ENCODE data around the gene ENTREP1.
"Not testable (repeated sequence)": the region's sequence is repeated elsewhere in the genome, so short reads cannot be mapped to it uniquely, and the experiment has no call there.

Gene ENTREP1

GRCh38 chr9:69411931-69412740 lies 87.1 kb downstream of the ENTREP1 start:
- DNase-seq (ENCODE audit: low spot score) = no peak

DNA sequence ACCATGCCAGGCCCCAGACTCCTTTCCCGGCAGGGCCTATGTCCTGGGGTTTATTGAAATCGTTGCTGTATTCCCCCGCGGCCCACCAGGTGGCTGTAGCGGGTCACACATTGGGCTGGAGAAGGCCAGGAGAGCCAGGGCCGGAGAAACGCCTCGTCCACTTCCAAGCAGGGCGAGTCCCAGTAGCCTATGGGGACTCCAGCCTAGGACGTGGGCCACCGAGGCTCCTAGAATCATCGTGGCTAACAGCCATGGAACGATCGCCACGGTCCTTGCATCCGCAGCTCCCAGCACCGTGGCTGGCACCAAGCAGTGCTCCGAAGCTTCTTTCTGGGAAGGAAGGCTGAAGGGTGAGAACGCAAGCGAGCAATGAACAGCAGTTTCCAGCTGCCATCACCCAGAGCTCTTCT lies 87.7 kb downstream of the ENTREP1 start:
- DNase-seq (ENCODE audit: low spot score) = peak; percentile 26

DNA sequence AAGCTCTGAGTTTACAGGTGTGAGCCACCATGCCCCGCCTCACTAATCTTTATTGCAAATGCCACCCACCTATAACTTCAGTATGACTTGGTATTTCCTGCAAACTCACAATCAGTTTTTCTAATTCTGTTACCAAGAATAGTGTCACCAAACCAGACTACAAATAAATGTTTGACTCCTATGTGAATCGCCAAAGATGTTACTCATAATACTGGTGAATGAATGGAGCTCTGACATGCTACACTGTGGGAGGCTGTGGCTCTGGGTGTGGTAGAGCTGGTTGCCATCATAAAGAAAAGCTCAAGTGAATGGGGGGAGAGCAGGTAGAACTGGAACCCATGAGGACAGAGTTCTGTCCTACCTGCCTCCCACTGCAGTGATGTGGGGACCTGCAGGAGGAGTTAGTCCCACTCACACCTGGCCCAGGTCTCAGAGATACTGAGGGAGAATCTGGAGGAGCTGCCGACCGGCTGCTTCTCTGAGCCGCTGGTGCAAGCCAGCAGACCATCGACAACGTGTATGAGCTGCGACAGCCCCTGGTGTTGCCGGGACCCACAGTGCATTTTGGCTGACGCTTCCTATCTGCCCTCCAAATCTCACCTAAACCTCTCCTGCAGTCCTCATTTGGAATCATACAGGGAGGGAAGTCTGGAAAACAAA lies 95.7 kb downstream of the ENTREP1 start:
- DNase-seq (ENCODE audit: low spot score) = no peak

DNA sequence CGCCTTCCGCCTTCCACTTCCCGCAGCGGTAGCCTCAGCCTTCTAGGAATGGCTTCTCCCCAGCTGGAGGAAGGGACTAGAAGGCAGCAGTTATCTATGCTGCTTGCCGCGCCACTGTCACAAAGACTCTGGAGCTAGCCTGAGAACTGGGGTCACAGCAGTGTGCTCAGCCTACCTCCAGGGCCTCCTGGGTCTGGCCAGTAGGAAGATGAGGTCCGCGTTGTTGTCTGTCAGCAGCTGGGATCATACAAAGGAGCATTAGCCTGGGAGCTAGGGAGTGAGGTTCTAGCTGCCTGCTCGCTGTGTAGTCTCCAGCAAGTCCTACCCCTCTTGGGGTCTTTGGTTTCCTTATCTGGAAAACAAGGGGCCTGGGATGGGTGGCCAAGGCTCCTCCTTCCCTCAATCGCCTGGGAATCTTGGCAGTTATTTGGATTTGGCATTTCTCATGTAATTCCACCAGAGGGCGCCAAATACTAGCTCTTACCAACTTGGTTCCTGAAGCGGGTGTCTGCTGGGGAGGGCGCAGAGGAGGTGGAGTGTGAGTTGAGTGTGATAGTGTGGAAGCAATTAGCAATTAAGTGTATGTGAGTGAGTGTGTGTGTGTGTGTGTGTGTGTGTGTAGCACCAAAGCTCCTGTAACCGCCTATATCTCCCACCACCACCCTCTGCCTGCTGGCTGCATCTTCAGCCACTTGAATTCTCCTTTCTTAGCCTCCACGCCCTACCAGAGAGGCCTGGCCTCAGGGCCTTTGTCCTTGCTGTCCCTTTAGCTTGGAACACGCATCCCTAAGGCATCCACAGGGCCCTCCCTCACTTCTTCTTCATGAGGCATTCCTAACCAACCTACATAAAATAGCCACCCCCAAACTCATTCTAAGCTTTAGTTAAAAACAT lies 97.1 kb downstream of the ENTREP1 start:
- DNase-seq (ENCODE audit: low spot score) = peak; percentile 65

DNA sequence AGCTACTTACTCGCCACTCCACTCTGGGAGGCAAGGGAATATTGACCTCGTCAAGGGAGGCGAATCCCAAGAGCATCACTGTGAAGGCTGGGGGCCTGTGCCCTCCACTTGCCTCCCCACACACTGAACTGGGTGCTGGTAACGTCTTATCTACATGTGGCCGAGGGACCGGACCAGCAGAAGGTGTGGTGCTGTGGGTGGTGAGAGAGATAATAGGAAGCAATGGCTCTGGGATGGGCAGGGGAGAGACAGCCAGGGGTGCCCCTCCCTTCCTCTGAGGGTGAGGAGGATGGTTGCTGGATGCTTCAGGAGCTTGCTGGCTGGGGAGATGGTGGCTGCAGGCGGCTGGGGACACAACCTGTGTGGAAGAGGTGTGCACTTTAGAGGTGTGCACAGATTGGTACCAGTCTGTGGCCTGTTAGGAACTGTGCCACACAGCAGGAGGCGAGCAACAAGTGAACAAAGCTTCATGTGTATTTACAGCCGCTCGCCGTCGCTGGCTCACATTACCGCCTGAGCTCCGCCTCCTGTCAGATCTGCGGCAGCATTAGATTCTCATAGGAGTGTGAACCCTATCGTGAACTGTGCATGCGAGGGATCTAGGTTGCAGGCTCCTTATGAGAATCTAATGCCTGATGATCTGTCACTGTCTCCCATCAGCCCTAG lies 100.3 kb downstream of the ENTREP1 start:
- DNase-seq (ENCODE audit: low spot score) = no peak

DNA sequence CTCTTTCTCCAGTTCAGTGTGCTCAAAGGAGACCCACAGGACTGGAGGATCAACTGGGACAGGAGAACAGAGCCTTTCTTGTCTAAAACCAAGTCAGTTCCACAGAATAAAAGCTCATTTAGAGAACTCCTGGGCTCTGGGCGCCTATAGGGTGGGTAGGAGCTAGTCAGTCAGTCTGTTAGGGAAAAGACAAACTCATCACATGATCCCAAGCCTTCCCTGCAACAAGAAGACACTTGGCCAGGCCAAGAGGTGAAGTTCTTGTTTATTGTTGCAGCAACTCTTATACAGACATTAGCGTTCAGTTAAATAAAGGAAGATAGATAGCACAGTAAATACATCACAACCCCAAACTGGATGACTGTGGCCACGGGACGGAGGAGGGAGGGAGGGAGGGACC lies 102.3 kb downstream of the ENTREP1 start:
- no peak for DNase-seq (ENCODE audit: low spot score)

DNA sequence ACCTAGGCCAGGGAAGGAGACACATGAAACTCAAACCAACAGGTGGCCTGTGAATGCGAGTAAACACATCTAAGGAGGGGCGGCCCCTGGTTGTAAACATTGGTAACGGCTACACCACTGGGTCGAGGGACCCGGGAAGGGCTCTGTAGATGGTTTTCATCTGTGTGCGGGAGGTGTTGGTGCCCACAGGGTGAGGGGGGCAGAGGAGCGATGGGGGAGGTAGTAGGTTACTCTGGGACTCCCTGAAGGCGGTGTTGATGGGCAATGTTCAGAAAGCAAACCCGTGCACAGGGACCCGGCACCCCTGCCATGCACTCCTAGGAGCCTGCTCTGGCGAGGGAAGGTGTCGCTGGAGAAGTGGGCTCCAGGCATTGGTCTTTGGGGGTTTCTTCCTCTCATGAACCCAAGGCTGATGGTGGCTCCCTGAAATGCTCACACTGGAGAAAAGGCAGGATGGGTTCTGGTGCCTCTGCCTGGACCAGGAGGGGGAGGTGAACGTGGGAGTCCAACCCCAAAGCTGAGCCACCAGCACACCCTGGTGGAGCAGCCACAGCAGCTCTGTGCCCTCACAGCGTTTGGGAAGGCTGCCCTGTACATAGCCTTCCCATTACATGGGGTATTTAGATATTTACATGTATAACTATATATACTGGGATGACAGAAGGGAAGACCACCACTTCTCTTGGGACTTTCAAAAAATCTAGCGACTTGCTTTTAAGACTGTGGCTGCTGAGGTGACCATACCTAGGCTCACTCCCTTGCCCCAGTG lies 103.2 kb downstream of the ENTREP1 start:
- DNase-seq (ENCODE audit: low spot score) = no peak

DNA sequence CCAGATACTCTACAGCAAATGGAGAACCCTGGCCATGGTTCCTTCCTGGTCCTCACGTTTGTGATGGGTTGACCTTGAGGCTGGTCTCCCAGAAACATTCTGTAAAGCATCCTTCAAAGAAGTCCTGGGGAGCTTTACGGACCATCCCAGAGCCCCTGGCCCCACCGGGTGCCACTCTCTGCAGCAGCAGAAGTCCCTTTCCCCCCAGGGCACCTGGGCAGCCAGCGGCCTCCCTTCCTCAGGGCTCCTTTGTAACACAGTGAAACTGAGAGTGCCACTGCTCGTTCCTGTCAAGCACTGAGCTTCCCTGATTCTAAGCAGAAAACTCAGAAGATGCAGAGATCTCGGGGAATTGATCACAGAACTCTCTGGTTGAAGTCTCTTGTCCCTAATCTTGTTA lies 104.3 kb downstream of the ENTREP1 start:
- DNase-seq (ENCODE audit: low spot score) = no peak

GRCh38 chr9:69430206-69430605 lies 105.2 kb downstream of the ENTREP1 start:
- no peak for DNase-seq (ENCODE audit: low spot score)

GRCh38 chr9:69431203-69431602 lies 106.2 kb downstream of the ENTREP1 start:
- DNase-seq (ENCODE audit: low spot score) = no peak

- no peak for DNase-seq (ENCODE audit: low spot score)
Observed at GRCh38 chr9:69431777-69432176, 106.8 kb downstream of the ENTREP1 start.

- no peak for DNase-seq (ENCODE audit: low spot score)
Observed at GRCh38 chr9:69432623-69433022, 107.6 kb downstream of the ENTREP1 start.

GRCh38 chr9:69433392-69433791 lies 108.4 kb downstream of the ENTREP1 start:
- no peak for DNase-seq (ENCODE audit: low spot score)

DNA sequence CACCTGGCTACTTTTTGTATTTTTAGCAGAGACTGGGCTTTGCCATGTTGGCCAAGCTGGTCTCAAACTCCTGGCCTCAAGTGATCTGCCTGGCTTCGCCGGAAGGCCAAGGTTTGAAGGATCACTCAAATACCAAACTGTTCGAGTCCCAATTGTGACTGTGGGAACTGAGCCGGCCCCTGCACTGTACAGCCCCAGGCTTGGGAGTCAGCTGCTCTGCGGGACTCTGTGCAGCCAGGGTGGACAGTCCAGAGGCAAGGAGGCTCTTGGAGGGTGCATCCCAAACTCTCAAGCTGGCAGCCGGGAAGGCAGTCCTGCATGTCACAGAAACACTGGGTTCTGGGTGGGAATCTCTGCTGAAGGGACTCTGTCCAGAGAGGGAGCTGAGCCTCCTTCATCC lies 109.0 kb downstream of the ENTREP1 start:
- no peak for DNase-seq (ENCODE audit: low spot score)

DNA sequence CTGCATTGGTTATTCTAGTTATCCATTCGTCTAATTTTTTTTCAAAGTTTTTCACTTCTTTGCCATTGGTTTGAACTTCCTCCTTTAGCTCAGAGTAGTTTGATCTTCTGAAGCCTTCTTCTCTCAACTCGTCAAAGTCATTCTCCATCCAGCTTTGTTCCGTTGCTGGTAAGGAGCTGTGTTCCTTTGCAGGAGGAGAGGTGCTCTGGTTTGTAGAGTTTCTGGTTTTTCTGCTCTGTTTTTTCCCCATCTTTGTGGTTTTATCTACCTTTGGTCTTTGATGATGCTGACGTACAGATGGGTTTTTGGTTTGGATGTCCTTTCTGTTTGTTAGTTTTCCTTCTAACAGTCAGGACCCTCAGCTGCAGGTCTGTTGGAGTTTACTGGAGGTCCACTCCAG lies 114.6 kb downstream of the ENTREP1 start:
- not testable (repeated sequence) for DNase-seq (ENCODE audit: low spot score)

DNA sequence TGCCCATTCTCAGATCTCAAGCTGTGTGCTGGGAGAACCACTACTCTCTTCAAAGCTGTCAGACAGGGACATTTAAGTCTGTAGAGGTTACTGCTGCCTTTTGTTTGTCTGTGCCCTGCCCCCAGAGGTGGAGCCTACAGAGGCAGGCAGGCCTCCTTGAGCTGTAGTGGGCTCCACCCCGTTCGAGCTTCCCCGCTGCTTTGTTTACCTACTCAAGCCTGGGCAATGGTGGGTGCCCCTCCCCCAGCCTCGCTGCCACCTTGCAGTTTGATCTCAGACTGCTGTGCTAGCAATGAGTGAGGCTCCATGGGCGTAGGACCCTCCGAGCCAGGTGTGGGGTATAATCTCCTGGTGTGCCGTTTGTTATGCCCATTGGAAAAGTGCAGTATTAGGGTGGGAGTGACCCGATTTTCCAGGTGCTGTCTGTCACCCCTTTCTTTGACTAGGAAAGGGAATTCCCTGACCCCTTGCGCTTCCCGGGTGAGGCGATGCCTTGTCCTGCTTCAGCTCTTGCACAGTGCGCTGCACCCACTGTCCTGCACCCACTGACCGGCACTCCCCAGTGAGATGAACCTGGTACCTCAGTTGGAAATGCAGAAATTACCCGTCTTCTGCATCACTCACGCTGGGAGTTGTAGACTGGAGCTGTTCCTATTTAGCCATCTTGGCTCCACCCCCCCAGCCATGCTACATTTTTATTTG lies 115.4 kb downstream of the ENTREP1 start:
- DNase-seq (ENCODE audit: low spot score) = not testable (repeated sequence)

All from NAMALWA (cell line).